H1 (cell line): ENCODE data around the gene APEH. TPM values are rescaled to one million over a fixed set of nuclear protein-coding genes. Genes with fewer than 3 reads are reported as not detected.

Source experiments
- CTCF ChIA-PET: fragments of 300-600 bp; sonication (Branson Sonifier 250); formaldehyde crosslinking; loops from one replicate; lab custom pipeline; 2021; ENCODE audit not compliant: partially characterized antibody; lab: Charles Lee
- POLR2A ChIA-PET: fragments of 300-600 bp; sonication (Branson Sonifier 250); formaldehyde crosslinking; loops from one replicate; lab custom pipeline; 2021; ENCODE audit warnings: inconsistent platforms; ENCODE audit not compliant: partially characterized antibody; lab: Charles Lee
- DNase-seq, 2 experiments: peaks; one replicate each; pipeline versions ENCODE4 v3.0.0 to v3.0.0-alpha.2; 2010 to 2022; ENCODE audit warnings: low spot score in 2 of 2, low read depth in 1 of 2, mixed read lengths in 1 of 2
- FAIRE-seq: peaks from 2 replicates; lab custom pipeline; 2011; peaks lifted over from hg19 to GRCh38; lab: Jason Lieb, UNC
- H2AFZ ChIP-seq: 2 replicates; pipeline ENCODE4 v1.8.1; 2012; ENCODE audit warnings: low read length, inconsistent platforms
- H2AK5ac ChIP-seq: 2 replicates; pipeline ENCODE4 v1.6.1; 2013; ENCODE audit warnings: low read depth, low read length
- H2BK120ac ChIP-seq: replicated peaks from 2 replicates; pipeline ENCODE3; 2013; ENCODE audit warnings: low read depth, low read length, inconsistent platforms
- H2BK12ac ChIP-seq: 2 replicates; pipeline ENCODE4 v1.6.1; 2013; ENCODE audit warnings: low read depth, low read length
- H2BK15ac ChIP-seq: 2 replicates; pipeline ENCODE4 v1.6.1; 2013; ENCODE audit warnings: low read length
- H2BK20ac ChIP-seq: 2 replicates; pipeline ENCODE4 v1.6.1; 2013; ENCODE audit warnings: low read length
- H2BK5ac ChIP-seq: 2 replicates; pipeline ENCODE4 v1.6.1; 2013; ENCODE audit warnings: low read depth, low read length
- H3K14ac ChIP-seq: 2 replicates; pipeline ENCODE4 v1.6.1; 2013; ENCODE audit warnings: inconsistent platforms; ENCODE audit not compliant: insufficient read length
- H3K18ac ChIP-seq: 2 replicates; pipeline ENCODE4 v1.6.1; 2013; ENCODE audit warnings: low read length; ENCODE audit errors: extremely low read depth
- H3K23ac ChIP-seq: 2 replicates; pipeline ENCODE4 v1.6.1; 2013; ENCODE audit warnings: inconsistent platforms; ENCODE audit not compliant: insufficient read length
- H3K23me2 ChIP-seq: 2 replicates; pipeline ENCODE4 v1.6.1; 2013; ENCODE audit warnings: low read depth, low read length
- H3K27ac ChIP-seq: 2 replicates; pipeline ENCODE4 v1.6.1; 2011; ENCODE audit warnings: low read depth, low read length, inconsistent platforms
- H3K27me3 ChIP-seq, 4 experiments: replicated peaks in 1 of 4; 1 replicate in 1 of 4; 2 replicates in 3 of 4; pipeline versions ENCODE4 v1.6.1 to v1.8.1; 2011 to 2013; ENCODE audit warnings: low read length in 3 of 4, mild to moderate bottlenecking in 3 of 4, inconsistent platforms in 2 of 4, mixed read lengths in 2 of 4, moderate library complexity in 1 of 4; ENCODE audit not compliant: control insufficient read depth in 3 of 4, insufficient read depth in 3 of 4; ENCODE audit errors: extremely low read depth in 1 of 4
- H3K36me3 ChIP-seq, 4 experiments: 2 replicates each; pipeline versions ENCODE4 v1.6.1 to v1.8.1; 2011 to 2013; ENCODE audit warnings: mild to moderate bottlenecking in 4 of 4, low read length in 3 of 4, moderate library complexity in 2 of 4, control low read depth in 1 of 4, inconsistent platforms in 1 of 4; ENCODE audit not compliant: insufficient read depth in 4 of 4, control insufficient read depth in 2 of 4
- H3K4ac ChIP-seq: replicated peaks from 2 replicates; pipeline ENCODE3; 2013; ENCODE audit warnings: low read length, low read depth, mixed read lengths, inconsistent platforms; ENCODE audit not compliant: insufficient read length
- H3K4me1 ChIP-seq, 4 experiments: replicated peaks in 1 of 4; 1 replicate in 1 of 4; 2 replicates in 3 of 4; pipeline versions ENCODE4 v1.6.1 to v1.8.1; 2011 to 2013; ENCODE audit warnings: low read length in 3 of 4, inconsistent platforms in 2 of 4, mixed read lengths in 1 of 4; ENCODE audit not compliant: insufficient read depth in 4 of 4, control insufficient read depth in 3 of 4
- H3K4me2 ChIP-seq, 2 experiments: 2 replicates each; pipeline versions ENCODE4 v1.6.1 to v1.8.1; 2011 to 2013; ENCODE audit warnings: low read depth in 2 of 2, low read length in 2 of 2, control low read depth in 1 of 2, inconsistent platforms in 1 of 2, mild to moderate bottlenecking in 1 of 2; ENCODE audit not compliant: insufficient read depth in 1 of 2
- H3K4me3 ChIP-seq, 4 experiments: fragments of 200-600, 300-600 bp in 1 of 4; sonication (generic), shearing (Covaris generic), sonication (Bioruptor Twin) in 1 of 4; 2 replicates each; pipeline versions ENCODE4 v1.5.1 to v1.8.1; 2011 to 2016; ENCODE audit warnings: low read length in 4 of 4, low read depth in 3 of 4, control low read depth in 2 of 4, inconsistent platforms in 2 of 4, mild to moderate bottlenecking in 2 of 4, mixed read lengths in 1 of 4, moderate library complexity in 1 of 4; ENCODE audit not compliant: insufficient read depth in 2 of 4; ENCODE audit errors: extremely low read depth in 1 of 4
- H3K56ac ChIP-seq: replicated peaks from 2 replicates; pipeline ENCODE3; 2013; ENCODE audit warnings: low read depth, mild to moderate bottlenecking, mixed read lengths, low read length, inconsistent platforms; ENCODE audit not compliant: insufficient read length
- H3K79me1 ChIP-seq: 2 replicates; pipeline ENCODE4 v1.6.1; 2013; ENCODE audit warnings: low read depth, low read length, control low read depth
- H3K79me2 ChIP-seq, 2 experiments: 2 replicates each; pipeline versions ENCODE4 v1.6.1 to v1.8.1; 2012 to 2013; ENCODE audit warnings: low read length in 2 of 2, mild to moderate bottlenecking in 2 of 2, inconsistent platforms in 1 of 2; ENCODE audit not compliant: insufficient read depth in 2 of 2, control insufficient read depth in 1 of 2
- H3K9ac ChIP-seq, 4 experiments: replicated peaks in 1 of 4; 1 replicate in 1 of 4; 2 replicates in 3 of 4; pipeline versions ENCODE4 v1.6.1 to v1.8.1; 2011 to 2013; ENCODE audit warnings: low read depth in 3 of 4, low read length in 3 of 4, control low read depth in 2 of 4, mild to moderate bottlenecking in 2 of 4, moderate library complexity in 2 of 4, inconsistent platforms in 1 of 4; ENCODE audit errors: extremely low read depth in 1 of 4
- H3K9me3 ChIP-seq, 2 experiments: 2 replicates each; pipeline versions ENCODE4 v1.6.1 to v1.8.1; 2012 to 2013; ENCODE audit warnings: mild to moderate bottlenecking in 2 of 2, moderate library complexity in 2 of 2, control low read depth in 1 of 2, inconsistent platforms in 1 of 2, low read depth in 1 of 2, low read length in 1 of 2, mixed read lengths in 1 of 2; ENCODE audit not compliant: insufficient read depth in 2 of 2
- H4K20me1 ChIP-seq, 2 experiments: replicated peaks in 1 of 2; 2 replicates each; pipeline versions ENCODE3 to v1.8.1; 2011 to 2013; ENCODE audit warnings: inconsistent platforms in 2 of 2, low read length in 2 of 2, mild to moderate bottlenecking in 1 of 2; ENCODE audit not compliant: insufficient read depth in 2 of 2, control insufficient read depth in 1 of 2
- H4K5ac ChIP-seq: 2 replicates; pipeline ENCODE4 v1.6.1; 2013; ENCODE audit warnings: low read length, low read depth, mixed read lengths, inconsistent platforms; ENCODE audit not compliant: insufficient read length
- H4K8ac ChIP-seq: 2 replicates; pipeline ENCODE4 v1.8.0; 2013; ENCODE audit warnings: mild to moderate bottlenecking, moderate library complexity, low read length, inconsistent platforms; ENCODE audit not compliant: insufficient read depth; ENCODE audit errors: extremely low read depth
- H4K91ac ChIP-seq: replicated peaks from 2 replicates; pipeline ENCODE3; 2013; ENCODE audit warnings: low read length, mixed read lengths, inconsistent platforms; ENCODE audit not compliant: insufficient read length
- BACH1 ChIP-seq: IDR thresholded peaks from 2 replicates; pipeline ENCODE4 v1.6.1; 2012; ENCODE audit warnings: low read length, improper control_type of control experiment
- CHD1 ChIP-seq: IDR thresholded peaks from 2 replicates; pipeline ENCODE4 v1.6.1; 2012; ENCODE audit warnings: low read depth, low read length, improper control_type of control experiment
- EP300 ChIP-seq, 2 experiments: IDR thresholded peaks; 1 replicate in 1 of 2; 2 replicates in 1 of 2; pipeline ENCODE4 v1.6.1; 2011 to 2012; ENCODE audit warnings: low read depth in 2 of 2, low read length in 2 of 2, mild to moderate bottlenecking in 2 of 2, borderline replicate concordance in 1 of 2, inconsistent platforms in 1 of 2, moderate library complexity in 1 of 2
- FOSL1 ChIP-seq: IDR thresholded peaks from 2 replicates; pipeline ENCODE4 v1.6.1; 2011; ENCODE audit warnings: mild to moderate bottlenecking, low read depth, low read length, moderate library complexity; ENCODE audit not compliant: insufficient read depth
- GTF2F1 ChIP-seq: IDR thresholded peaks from 2 replicates; pipeline ENCODE4 v1.6.1; 2012; ENCODE audit warnings: low read depth, low read length, improper control_type of control experiment, borderline replicate concordance
- KDM1A ChIP-seq: fragments of 200-600, 300-600 bp; sonication (generic); IDR thresholded peaks from 2 replicates; pipeline ENCODE4 v1.7.1; 2016; ENCODE audit warnings: mild to moderate bottlenecking, low read length, borderline replicate concordance
- KDM4A ChIP-seq: IDR thresholded peaks from one replicate; pipeline ENCODE4 v1.7.1; 2012; ENCODE audit warnings: low read depth, mild to moderate bottlenecking, moderate library complexity, low read length, inconsistent platforms; ENCODE audit not compliant: severe bottlenecking
- POLR2AphosphoS5 ChIP-seq: IDR thresholded peaks from 2 replicates; pipeline ENCODE4 v1.6.1; 2011; ENCODE audit warnings: low read depth, low read length
- RAD21 ChIP-seq, 2 experiments: IDR thresholded peaks in 1 of 2; conservative IDR thresholded peaks in 1 of 2; 2 replicates each; pipeline ENCODE4 v1.6.1; 2011; ENCODE audit warnings: low read depth in 2 of 2, low read length in 2 of 2, improper control_type of control experiment in 1 of 2, inconsistent platforms in 1 of 2, mild to moderate bottlenecking in 1 of 2, moderate library complexity in 1 of 2
- RXRA ChIP-seq: IDR thresholded peaks from 2 replicates; pipeline ENCODE4 v1.6.1; 2011; ENCODE audit warnings: low read depth, mild to moderate bottlenecking, low read length, moderate library complexity; ENCODE audit not compliant: insufficient read depth
- SIN3A ChIP-seq, 2 experiments: IDR thresholded peaks in 1 of 2; conservative IDR thresholded peaks in 1 of 2; 2 replicates each; pipeline ENCODE4 v1.6.1; 2011 to 2012; ENCODE audit warnings: low read length in 2 of 2, improper control_type of control experiment in 1 of 2, low read depth in 1 of 2, mild to moderate bottlenecking in 1 of 2
- TCF12 ChIP-seq: IDR thresholded peaks from 2 replicates; pipeline ENCODE4 v1.6.1; 2011; ENCODE audit warnings: low read depth, mild to moderate bottlenecking, low read length
- ZNF274 ChIP-seq: IDR thresholded peaks from 2 replicates; pipeline ENCODE4 v1.7.0; 2012; ENCODE audit warnings: low read length, borderline replicate concordance; ENCODE audit errors: extremely low read depth
- WGBS, 2 experiments: shearing (Covaris generic) in 1 of 2; methylation state at CpG; one replicate each; pipeline versions ENCODE4 v1.1.6 to v1.1.7; 2013 to 2015; ENCODE audit warnings: low lambda C conversion rate in 2 of 2, mixed read lengths in 2 of 2, inconsistent platforms in 1 of 2, low coverage in 1 of 2, missing lambda C conversion rate in 1 of 2; ENCODE audit not compliant: insufficient replicate concordance in 2 of 2, insufficient coverage in 1 of 2, insufficient read length in 1 of 2; ENCODE audit errors: extremely low coverage in 1 of 2, missing lambda C conversion rate in 1 of 2; 5-methylcytosine and 5-hydroxymethylcytosine counted together
- polyA plus RNA-seq, 7 experiments: library from polyadenylated mRNA; depleted of rRNA in 3 of 7; stranded (reverse) in 5 of 7; unstranded in 2 of 7; fragments of >200 nt in 5 of 7; fragments of 200-250 nt in 2 of 7; gene quantifications; 1 replicate in 5 of 7; 2 replicates in 1 of 7; 4 replicates in 1 of 7; pipeline versions ENCODE4 v1.2.1 to v1.2.3, GENCODE V29; 2011 to 2013; ENCODE audit warnings: missing spikeins in 2 of 7, mixed read lengths in 2 of 7
- total RNA-seq: library from RNA; stranded (reverse); fragmentation: NEBNext Ultra II Directional; extraction: Animal tissue kit (Norgen Biotek cat#: 25700); gene quantifications from 2 replicates; pipeline ENCODE4 v1.2.1, GENCODE V29; 2021

APEH gene
- total and polyA plus RNA-seq, 2 of the 8 experiments (the other 6 are each of a cell fraction or from before 2014, with no cell fraction given) = 222 to 260 TPM

DNA sequence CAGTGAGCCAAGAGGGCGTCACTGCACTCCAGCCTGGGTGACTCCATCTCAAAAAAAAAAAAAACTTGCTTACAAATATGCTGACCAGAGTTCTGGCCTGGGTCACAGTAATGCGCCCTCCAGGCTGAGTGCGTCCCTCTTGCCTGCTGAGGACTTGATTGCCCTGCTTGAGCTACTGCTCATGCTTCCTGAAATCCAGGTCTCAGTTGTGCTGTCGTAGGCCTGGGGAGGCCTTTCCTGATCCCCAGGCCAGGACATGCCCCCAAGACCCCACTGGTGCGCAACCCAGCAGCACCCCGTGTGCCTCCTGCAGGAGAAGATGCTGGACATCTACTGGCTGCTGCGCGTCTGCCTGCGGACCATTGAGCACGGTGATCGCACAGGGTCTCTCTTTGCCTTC is 38.0 kb downstream of the APEH start:
- FAIRE-seq = no peak
- peaks cover 0 to 3% (median 0%) of the 10 kb centered on the region in 4 experiments; a peak in 1 of 7 replicates for H3K4me1 ChIP-seq
- CTCF ChIA-PET = interaction anchor here (0.6 to 3.7 kb wide), 8 partner anchors 8 to 159 kb away, joined by 3 to 55 read pairs (median 4); no protein-coding TSS in a partner anchor

More for the DNA sequence above, 38.0 kb downstream of the APEH start:
- Histone ChIP-seq H2BK20ac (no peak overlapping the region), H2AFZ (no peak overlapping the region), H3K79me1 (no peaks in the 10 kb centered on the region), H4K8ac (no peak overlapping the region), H3K14ac (no peak overlapping the region), H2AK5ac (no peak overlapping the region), H4K91ac (no peak overlapping the region), H2BK12ac (no peak overlapping the region), H3K23ac (no peak overlapping the region), H3K23me2 (no peaks in the 10 kb centered on the region; the same call in 1 of the 2 replicates), H3K9ac (no peak overlapping the region), H4K5ac (no peak overlapping the region), H3K9me3 (no peaks in the 10 kb centered on the region), H3K4me3 (no peak overlapping the region), H2BK120ac (no peak overlapping the region), H2BK15ac (no peak overlapping the region), H3K27me3 (no peaks in the 10 kb centered on the region), H3K56ac (no peak overlapping the region), H4K20me1 (peaks cover 0 to 4% of the 10 kb centered on the region in 2 experiments), H3K4ac (no peak overlapping the region), H3K4me2 (no peak overlapping the region), H3K79me2 (no peaks in the 10 kb centered on the region), H3K18ac (no peak overlapping the region), H2BK5ac (no peak overlapping the region), H3K36me3 (no peaks in the 10 kb centered on the region; a peak in 1 of 8 replicates), H3K27ac (no peak overlapping the region)
- TF ChIP-seq RAD21 (IDR thresholded peaks at IDR 0.05 in 1 of 2, conservative IDR thresholded peaks at IDR 0.05 in 1 of 2; ENCODE audit: low read depth in 2 of 2, low read length in 2 of 2) (no peak), FOSL1 (no peak), EP300 (IDR thresholded peaks at IDR 0.05; ENCODE audit: borderline replicate concordance in 1 of 2, low read depth in 2 of 2, low read length in 2 of 2) (no peak), CHD1 (no peak), KDM4A (no peak), GTF2F1 (no peak), POLR2AphosphoS5 (no peak), SIN3A (conservative IDR thresholded peaks at IDR 0.05 in 1 of 2, IDR thresholded peaks at IDR 0.05 in 1 of 2; ENCODE audit: low read depth in 1 of 2, low read length in 2 of 2) (no peak), ZNF274 (no peak), RXRA (no peak), KDM1A (no peak), BACH1 (no peak), TCF12 (no peak)
- 91% methylated on average over 11 of the region's 11 CpGs; no CpG with 5 or more reads in 1 of the 2 experiments for WGBS, 2 experiments
- POLR2A ChIA-PET = interaction anchor here (0.6 to 3.8 kb wide), 7 partner anchors 9 to 219 kb away, joined by 3 to 41 read pairs (median 6); partner anchors contain the start of genes AMIGO3 and GMPPB
- no peak for DNase-seq
